SK-MEL-5 (cell line): ENCODE data around the gene RTN4RL2. TPM values are rescaled to one million over a fixed set of nuclear protein-coding genes. Genes with fewer than 3 reads are reported as not detected.

Source experiments
- DNase-seq: peaks from one replicate; pipeline ENCODE4 v3.0.0-alpha.2; 2016; ENCODE audit warnings: low read depth, low spot score
- in situ Hi-C: cut with HindIII; loops from 2 replicates; pipeline ENCODE4 v1.10.0; 2016; ENCODE audit warnings: low sequenced_read_pairs, high pct_unique_total_duplicates, low pct_unique_long_range_greater_than_20kb
- small RNA-seq, 2 experiments: library from RNA; depleted of rRNA; stranded (forward); fragments of <200 nt; gene quantifications; one replicate each; pipeline ENCODE3, GENCODE V24; 2014
- total RNA-seq: library from RNA; depleted of rRNA; stranded (reverse); fragments of >200 nt; shearing (Covaris generic); gene quantifications from 2 replicates; pipeline ENCODE4 v1.2.3, GENCODE V29; 2014; rRNA removed

The RTN4RL2 gene
- total RNA-seq, 1 experiment from 2014 or later, result 0.29 TPM

DNA sequence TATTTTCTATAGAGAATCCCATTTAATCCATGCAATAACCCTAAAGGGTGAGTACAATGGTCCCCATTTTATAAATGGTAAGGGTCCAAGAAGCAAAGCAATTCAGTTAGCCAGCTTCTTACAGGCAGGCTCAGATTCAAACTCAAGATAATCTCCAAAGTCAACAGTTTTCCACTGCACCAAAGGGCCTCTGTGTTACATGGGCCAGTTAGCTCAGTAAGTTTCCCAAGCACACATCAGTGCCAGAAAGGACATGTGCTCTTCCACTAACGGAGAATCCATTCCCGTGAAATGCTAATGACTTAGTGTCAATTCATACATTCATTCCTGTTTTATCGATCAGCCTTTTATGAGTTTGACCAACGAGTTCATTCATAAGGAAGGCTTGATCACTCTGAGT, 44.2 kb downstream of the RTN4RL2 start:
- no peak for DNase-seq
- in situ Hi-C loops, result no loop called here

DNA sequence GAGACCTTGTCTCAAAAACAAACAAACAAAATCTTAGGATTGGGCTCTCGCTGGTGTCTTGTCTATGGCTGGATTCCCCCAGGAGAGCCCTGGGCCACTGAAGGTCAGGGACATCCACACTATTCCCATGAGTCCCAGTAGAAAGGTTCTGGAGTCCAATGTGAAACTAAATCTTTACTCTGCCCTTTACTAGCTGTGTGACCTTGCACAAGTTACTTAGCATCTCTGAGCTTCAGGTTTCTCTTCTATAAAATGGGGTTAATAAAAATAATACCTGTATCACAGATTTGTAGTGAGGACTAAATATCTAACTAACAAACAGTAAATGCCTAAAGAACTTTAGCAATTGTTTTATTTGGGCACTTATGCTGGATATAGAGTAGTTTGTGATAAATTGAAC, 46.2 kb downstream of the RTN4RL2 start:
- DNase-seq, result no peak
- in situ Hi-C loops, result no loop called here

DNA sequence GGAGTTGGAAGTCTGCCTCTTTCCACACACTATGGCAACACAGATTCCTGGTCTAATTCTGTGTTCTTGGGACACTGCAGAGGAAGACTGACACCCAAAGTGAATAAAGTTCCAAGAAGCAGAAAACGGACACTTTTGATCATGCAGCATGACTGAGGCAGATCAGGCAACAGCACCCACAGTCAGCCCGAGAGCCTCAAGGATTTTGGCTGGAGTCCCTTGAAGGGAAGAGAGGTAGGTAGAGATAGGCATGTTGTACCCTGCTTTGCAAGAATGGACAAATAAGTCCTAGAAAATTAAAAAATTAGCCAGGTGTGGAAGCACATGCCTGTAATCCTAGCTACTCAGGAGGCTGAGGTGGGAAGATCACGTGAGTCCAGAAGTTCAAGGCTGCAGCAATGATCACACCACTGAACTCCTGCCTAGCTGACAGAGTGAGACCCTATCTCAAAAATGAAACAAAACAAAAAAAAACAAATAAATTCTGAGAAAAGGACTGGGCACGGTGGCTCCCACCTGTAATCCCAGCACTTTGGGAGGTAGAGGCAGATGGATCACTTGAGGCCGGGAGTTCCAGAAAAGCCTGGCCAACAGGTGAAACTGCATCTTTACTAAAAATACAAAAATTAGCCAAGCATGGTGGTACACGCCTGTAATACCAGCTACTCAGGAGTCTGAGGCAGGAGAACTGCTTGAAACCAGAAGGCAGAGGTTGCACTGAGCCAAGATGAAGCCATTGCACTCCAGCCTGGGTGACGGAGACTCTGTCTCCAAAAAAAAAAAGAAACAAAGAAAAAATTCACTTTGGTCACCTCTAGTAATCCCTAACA, 48.2 kb downstream of the RTN4RL2 start:
- in situ Hi-C loops, result no loop called here
- no peak for DNase-seq

DNA sequence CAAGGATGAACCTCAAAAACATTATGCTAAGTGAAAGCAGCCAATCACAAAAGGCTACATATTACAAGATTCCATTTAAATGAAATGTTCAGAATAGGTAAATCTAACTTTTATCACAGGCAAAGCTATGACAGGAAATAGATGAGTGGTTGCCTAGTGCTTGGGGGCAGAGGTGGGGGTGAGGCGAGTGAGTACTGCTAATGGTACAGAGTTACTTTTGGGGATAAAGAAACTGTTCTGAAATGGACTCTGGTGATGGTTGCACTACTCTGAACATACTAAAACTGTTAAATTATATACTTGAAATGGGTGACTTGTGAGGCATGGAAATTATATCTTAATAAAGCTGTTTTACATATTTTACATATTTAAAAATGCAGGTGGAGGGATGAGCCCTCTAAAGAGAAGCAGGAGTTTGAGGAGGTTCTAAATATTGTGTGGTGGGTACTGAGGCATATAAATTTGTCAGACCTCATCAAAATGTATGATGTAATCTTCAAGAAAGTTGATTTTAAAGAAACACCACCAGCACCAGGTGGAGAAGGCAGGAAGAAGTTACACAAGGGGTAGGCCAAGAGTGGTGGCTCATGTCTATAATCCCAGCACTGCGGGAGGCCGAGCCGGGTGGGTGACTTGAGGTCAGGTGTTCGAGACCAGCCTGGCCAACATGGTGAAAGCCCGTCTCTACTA, 51.6 kb downstream of the RTN4RL2 start:
- no peak for DNase-seq
- in situ Hi-C loops, result no loop called here

DNA sequence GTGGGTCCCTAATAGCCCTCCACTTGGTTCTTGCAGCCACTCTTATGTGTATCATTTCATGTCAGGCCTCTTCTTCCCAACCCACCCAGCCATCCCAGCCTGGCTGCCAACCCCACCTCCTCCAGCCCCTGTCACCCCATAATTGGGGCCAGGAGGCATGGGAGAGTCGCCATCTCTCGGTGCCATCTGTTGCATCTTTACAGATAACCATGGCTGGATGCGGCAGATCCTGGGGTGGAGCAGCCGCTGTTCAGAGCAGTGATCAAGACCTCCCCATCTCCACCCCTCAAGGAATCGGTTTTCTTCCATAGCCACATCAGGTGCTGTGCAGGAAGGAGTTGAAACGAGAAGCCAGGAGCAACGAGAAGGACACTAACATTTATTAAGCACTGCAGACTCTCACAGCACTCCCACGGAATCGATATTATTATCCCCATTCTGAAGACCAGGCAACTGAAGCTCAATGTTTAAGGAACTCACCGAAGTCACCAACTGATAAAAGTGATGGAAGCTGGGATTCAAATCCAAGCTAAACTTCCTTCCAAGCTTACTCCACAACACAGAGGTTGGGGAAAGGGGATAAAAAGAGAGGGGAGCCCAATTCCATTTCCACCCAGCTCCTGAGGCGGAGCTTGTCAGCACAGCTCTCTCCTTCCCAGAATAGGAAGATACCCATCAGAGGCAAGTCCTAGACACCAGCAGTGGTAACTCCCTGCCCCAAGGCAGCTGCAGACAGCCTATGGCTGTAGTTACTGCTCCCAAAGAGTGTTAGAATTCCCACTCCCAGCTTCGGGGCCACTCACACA, 52.5 kb downstream of the RTN4RL2 start:
- DNase-seq, result no peak
- in situ Hi-C loops, result no loop called here

DNA sequence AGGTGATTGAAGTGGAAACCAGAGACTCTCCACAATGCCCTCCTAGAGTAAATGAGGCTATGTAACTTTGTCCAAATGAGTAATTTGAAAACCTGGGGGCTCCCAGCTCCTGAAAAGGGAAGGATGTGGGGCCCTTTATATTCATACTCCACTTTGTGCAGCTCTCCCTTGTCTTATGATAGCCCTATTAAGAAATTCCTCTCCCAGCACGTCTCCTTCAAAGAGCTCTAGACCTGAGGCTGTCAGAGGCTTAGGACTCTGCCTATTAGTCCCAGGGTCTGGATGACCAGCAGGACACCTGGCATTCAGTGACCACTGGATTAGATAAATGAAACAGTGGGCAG, 53.1 kb downstream of the RTN4RL2 start:
- in situ Hi-C loops, result no loop called here
- DNase-seq, result no peak

DNA sequence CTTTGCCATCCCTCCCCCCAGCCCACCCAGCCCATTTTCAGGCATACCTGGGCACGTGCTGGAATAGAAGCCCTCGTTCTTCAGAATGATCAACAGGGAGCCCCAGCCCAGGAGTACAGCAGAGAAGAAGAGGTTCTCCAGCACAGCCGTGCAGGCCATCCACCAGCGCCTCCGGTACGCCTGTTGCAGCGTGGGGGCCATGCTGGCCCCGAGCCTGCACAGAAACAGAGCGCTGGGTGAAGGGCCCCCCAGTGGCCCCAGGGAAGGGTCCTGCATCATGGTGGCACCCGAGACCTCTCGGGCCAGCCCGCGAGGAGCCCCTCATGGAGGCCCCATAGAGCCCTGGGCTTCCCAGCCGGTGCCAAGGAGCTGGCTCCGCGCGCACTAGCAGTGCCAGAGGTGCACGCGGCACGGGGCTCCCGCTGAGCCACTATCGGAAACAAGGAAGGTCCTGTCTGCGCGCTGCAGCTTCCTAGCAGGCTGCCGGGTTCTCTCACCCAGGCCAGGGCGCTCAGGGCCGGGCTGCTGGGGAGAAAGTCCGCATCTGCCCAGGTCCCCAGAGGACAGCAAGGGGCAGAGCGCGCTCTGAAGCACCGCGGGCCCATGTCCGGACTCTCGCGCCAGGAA, 53.7 kb downstream of the RTN4RL2 start:
- in situ Hi-C loops, result no loop called here
- DNase-seq, result peak; percentile 41

DNA sequence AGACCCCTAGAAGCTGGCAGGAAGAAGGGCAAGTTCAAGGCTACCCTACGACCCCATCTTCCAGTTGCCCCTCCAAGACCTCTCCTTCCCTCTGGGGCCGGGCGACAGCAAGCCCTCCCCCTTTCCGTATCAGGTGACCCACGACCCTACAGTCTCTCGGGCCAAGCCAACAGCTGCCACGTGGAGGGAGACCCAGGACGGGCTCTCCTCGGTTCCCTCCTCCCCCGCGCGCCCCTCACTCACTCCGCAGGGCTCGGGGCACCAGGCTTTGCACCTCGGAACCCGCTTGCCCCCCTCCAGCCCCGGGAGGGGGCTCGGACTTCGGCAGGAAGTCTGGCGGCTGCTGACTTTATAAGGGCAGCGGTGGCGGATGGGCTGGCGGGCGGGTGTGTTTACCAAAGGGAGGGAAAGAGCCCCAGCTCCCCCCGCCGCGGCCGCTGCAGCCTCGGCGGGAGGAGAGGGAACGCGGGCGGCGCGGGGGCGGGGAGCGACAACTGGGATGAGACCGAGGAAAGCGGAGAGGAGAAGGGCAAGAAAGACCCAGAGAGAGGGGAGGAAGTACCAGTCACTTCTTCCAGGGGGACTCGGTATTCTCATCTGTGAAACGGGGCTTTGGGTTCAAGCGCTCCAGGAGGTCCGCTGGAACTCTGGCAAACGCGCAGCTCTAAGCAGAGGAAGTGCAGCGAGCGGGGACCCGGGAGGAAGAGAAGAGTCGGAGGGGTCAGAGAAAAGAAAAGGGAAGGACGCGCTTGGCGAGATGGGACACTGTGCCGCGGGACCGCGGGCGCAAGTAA, 54.4 kb downstream of the RTN4RL2 start:
- in situ Hi-C loops, result no loop called here
- DNase-seq, result no peak

DNA sequence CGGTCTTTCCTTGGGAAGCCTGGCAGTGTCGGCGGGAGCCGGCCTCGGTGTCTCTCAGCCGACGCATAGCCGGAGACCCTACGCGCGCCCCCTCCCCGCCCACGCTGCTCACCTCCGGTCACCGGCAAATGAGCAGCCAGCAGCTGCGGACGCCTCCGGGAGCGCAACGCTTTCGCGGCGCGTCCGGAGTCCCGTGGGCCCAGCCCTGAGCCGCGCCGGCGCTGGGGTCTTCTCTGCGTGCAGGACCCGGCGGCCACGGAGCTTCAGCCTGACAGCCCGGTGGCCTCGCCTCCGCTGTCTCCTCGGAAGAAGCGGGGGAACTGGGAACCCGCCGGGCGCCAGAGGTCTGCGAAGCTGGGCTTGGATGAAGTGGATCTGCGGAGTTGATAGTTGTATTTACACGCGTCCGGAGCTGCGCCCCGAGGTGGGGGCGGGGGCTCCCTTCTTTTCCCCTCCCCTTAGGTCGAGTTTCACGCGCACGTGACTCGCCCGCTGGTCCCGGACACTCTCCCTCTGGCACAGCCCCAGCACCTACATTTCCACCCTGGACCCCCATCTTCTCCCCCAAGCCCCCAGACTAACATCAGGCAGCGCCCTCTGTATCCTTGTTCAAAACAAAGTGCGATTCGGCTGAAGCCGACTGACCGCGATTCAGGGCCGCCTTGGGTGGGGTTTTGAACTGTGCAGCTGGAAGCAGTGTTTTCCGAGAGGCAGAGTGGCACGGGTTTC, 55.2 kb downstream of the RTN4RL2 start, which contains the start of gene SLC43A1:
TSS of gene SLC43A1 (minus strand) at position 371 of the 729 bp plus-strand sequence. CDS start 1,591 bp downstream, outside the sequence.
- DNase-seq, result peak; percentile 31
- in situ Hi-C loops, result no loop called here

DNA sequence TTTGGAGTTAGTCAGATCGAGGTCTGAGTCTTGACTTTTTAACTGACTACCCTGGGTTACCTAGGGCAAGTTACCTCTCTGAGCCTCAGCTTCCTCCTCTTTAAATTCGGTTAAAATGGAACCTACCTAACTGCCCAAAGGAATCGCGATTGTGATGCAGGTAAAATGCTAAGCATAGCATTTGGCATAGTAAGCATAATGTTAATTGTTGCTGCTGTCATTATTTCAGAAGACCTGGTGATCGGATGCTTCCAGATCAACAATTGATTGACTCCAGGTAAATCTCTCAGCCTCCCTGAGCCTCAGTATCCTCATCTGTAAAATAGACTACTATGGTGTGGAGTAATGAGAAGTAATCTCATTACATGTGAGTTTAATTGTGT, 55.7 kb downstream of the RTN4RL2 start:
- in situ Hi-C loops, result no loop called here
- DNase-seq, result no peak

DNA sequence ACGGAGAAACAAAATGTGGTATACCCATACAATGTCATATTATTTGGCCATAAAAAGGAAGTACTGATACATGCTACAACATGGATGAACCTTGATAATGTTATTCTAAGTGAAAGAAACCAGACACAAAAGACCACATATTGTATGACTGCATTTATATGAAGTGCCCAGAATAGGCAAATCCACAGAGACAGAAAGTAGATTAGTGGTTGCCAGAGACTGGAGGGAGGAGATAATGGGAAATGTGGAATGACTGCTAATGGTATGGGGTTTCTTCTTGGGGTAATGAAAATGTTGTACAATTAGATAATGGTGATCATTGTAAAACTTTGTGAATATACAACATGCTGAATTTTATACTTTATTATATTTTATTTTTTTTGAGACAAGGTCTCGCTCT, 60.8 kb downstream of the RTN4RL2 start:
- DNase-seq, result no peak
- in situ Hi-C loops, result no loop called here

DNA sequence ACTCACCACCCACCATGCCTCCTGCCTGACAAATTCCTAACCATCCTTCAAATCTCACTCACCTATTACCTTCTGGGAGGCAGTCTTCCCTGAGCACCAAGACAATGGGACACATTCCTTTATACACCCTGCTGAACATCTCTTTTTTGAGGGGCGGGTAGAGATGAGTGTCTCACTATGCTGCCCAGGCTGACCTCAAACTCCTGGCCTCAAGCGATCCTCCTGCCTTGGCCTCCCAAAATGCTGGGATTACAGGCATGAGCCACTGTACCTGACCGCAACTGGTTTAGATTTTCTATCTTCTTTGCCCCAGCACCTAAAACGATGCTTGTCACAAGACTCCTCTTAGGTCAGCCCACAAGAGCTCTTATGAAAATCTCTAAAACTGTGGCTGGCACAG, 63.1 kb downstream of the RTN4RL2 start:
- DNase-seq, result no peak
- in situ Hi-C loops, result no loop called here

Small RNA genes within 50 kb of the gene (small RNA-seq; reads per million reads assigned to genes)
- 0 to 0.05 reads per million in 2 experiments for gene RNA5SP341

Other genes with a start within 250 kb of the RTN4RL2 start
- gene APLNR, start 223.3 kb upstream of the RTN4RL2 start, total RNA-seq, result not detected in 2 replicates
- gene TNKS1BP1, start 135.6 kb upstream of the RTN4RL2 start, total RNA-seq, result 8.1 and 9.0 TPM in 2 replicates
- 71.2 and 76.2 TPM in 2 replicates for gene SSRP1, start 124.6 kb upstream of the RTN4RL2 start, total RNA-seq
- not detected in 2 replicates for gene P2RX3, start 122.2 kb upstream of the RTN4RL2 start, total RNA-seq
- gene PRG3, start 79.4 kb upstream of the RTN4RL2 start, total RNA-seq, result not detected in 2 replicates
- not detected in 2 replicates for gene PRG2, start 69.9 kb upstream of the RTN4RL2 start, total RNA-seq
- 30.6 and 37.0 TPM in 2 replicates for gene SLC43A3, start 33.4 kb upstream of the RTN4RL2 start, total RNA-seq
- 10.1 and 11.2 TPM in 2 replicates for gene SLC43A1, start 55.2 kb downstream of the RTN4RL2 start, total RNA-seq
- 48.5 and 51.6 TPM in 2 replicates for gene TIMM10, start 70.2 kb downstream of the RTN4RL2 start, total RNA-seq
- gene SMTNL1, start 77.1 kb downstream of the RTN4RL2 start, total RNA-seq, result not detected in 2 replicates
- 17.0 and 22.4 TPM in 2 replicates for gene UBE2L6, start 107.1 kb downstream of the RTN4RL2 start, total RNA-seq
- not detected in 2 replicates for gene SERPING1, start 137.2 kb downstream of the RTN4RL2 start, total RNA-seq
- 4.5 and 5.3 TPM in 2 replicates for gene YPEL4, start 189.4 kb downstream of the RTN4RL2 start, total RNA-seq
- 17.8 and 19.2 TPM in 2 replicates for gene CLP1, start 197.2 kb downstream of the RTN4RL2 start, total RNA-seq
- 28.7 and 30.4 TPM in 2 replicates for gene ZDHHC5, start 207.6 kb downstream of the RTN4RL2 start, total RNA-seq